PC-3 (cell line): ENCODE data around the gene SEPHS1.

ENCODE experiments used
- CTCF ChIP-seq: fragments of 300-600 bp; sonication (generic); conservative IDR thresholded peaks from 2 replicates; pipeline ENCODE4 v1.5.1; 2017; ENCODE audit warnings: antibody characterized with exemption, low read depth, mild to moderate bottlenecking, low read length
- EZH2 ChIP-seq: fragments of 300-600 bp; sonication (generic); IDR thresholded peaks from one replicate; pipeline ENCODE4 v1.6.1; 2017; ENCODE audit warnings: antibody characterized with exemption, mild to moderate bottlenecking, low read length; ENCODE audit not compliant: unreplicated experiment
- EZH2phosphoT487 ChIP-seq: fragments of 300-600 bp; sonication (generic); IDR thresholded peaks from 2 replicates; pipeline ENCODE4 v1.6.1; 2018; ENCODE audit warnings: mild to moderate bottlenecking, antibody characterized with exemption, low read length, borderline replicate concordance

DNA sequence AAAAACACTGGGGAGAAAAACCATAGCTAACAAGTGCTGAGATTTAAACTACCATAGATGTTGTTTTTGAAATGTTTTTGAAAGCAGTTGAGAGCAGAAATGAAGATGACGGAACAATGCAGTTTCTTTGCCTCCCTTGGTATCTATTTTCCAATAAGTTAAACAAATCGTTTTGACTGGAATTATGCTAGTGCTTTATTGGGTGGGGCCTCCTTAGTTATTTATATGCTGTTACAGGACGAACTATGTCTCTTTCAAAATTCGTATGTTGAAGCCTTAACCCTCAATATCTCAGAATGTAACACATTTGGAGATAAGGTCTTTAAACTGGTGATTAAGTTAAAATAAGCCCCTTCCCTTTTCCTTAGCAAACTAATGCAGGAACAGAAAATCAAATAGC is 45.5 kb upstream of the SEPHS1 start:
- no peak for TF ChIP-seq EZH2phosphoT487
- no peak for TF ChIP-seq EZH2
- no peak for TF ChIP-seq CTCF
